SK-N-SH (cell line): ENCODE results near the gene ACADS. TPM values are rescaled to one million over a fixed set of nuclear protein-coding genes. Genes with fewer than 3 reads are reported as not detected.

Source experiments
- CTCF ChIA-PET: fragments of 300-600, 350-600 bp; formaldehyde crosslinking; extraction: SDS; loops from one replicate; lab custom pipeline; 2021; lab: Yijun Ruan, JAX
- POLR2A ChIA-PET: fragments of 350-600 bp; sonication (Branson Sonifier 250); formaldehyde crosslinking; extraction: SDS; loops from one replicate; lab custom pipeline; 2020; ENCODE audit warnings: antibody characterized with exemption, inconsistent platforms; lab: Yijun Ruan, JAX
- DNase-seq: peaks from one replicate; pipeline ENCODE4 v3.0.0; 2012
- H2AFZ ChIP-seq: fragments of 200-600 bp; sonication (generic); 2 replicates; pipeline ENCODE4 v1.8.1; 2016; ENCODE audit warnings: antibody characterized with exemption, mild to moderate bottlenecking, low read depth
- H3F3A ChIP-seq: fragments of 200-600 bp; sonication (generic); replicated peaks from 2 replicates; pipeline ENCODE3; 2016; ENCODE audit warnings: antibody characterized with exemption, mild to moderate bottlenecking; ENCODE audit not compliant: insufficient read depth
- H3K27ac ChIP-seq, 2 experiments: fragments of 200-500 bp in 1 of 2; fragments of 200-600 bp in 1 of 2; sonication (Bioruptor generic) in 1 of 2; sonication (generic), shearing (Covaris generic) in 1 of 2; 2 replicates each; pipeline versions ENCODE4 v1.5.1 to v1.6.1; 2014 to 2016; ENCODE audit warnings: low read depth in 2 of 2, inconsistent platforms in 1 of 2, low read length in 1 of 2, mild to moderate bottlenecking in 1 of 2, mixed read lengths in 1 of 2
- H3K27me3 ChIP-seq: fragments of 200-600 bp; sonication (generic), shearing (Covaris generic); 2 replicates; pipeline ENCODE4 v1.6.1; 2016; ENCODE audit warnings: mixed run types; ENCODE audit not compliant: insufficient read depth
- H3K36me3 ChIP-seq, 2 experiments: fragments of 200-500 bp in 1 of 2; fragments of 200-600 bp in 1 of 2; sonication (Bioruptor generic) in 1 of 2; sonication (generic) in 1 of 2; replicated peaks in 1 of 2; 2 replicates each; pipeline versions ENCODE3 to v1.5.1; 2014 to 2016; ENCODE audit warnings: low read length in 1 of 2, mild to moderate bottlenecking in 1 of 2; ENCODE audit not compliant: insufficient read depth in 2 of 2, control insufficient read depth in 1 of 2
- H3K4me1 ChIP-seq, 2 experiments: fragments of 200-500 bp in 1 of 2; fragments of 200-600 bp in 1 of 2; sonication (Bioruptor generic) in 1 of 2; sonication (generic), shearing (Covaris generic) in 1 of 2; 2 replicates each; pipeline versions ENCODE4 v1.5.1 to v1.6.1; 2014 to 2016; ENCODE audit warnings: low read depth in 1 of 2, low read length in 1 of 2, mixed run types in 1 of 2; ENCODE audit not compliant: insufficient read depth in 2 of 2, control insufficient read depth in 1 of 2
- H3K4me2 ChIP-seq: fragments of 200-600 bp; sonication (generic), shearing (Covaris generic); 2 replicates; pipeline ENCODE4 v1.6.1; 2017; ENCODE audit warnings: mixed run types
- H3K4me3 ChIP-seq, 2 experiments: fragments of 200-500 bp in 1 of 2; fragments of 200-600 bp in 1 of 2; sonication (Bioruptor generic) in 1 of 2; sonication (generic), shearing (Covaris generic) in 1 of 2; 2 replicates each; pipeline versions ENCODE4 v1.5.1 to v1.8.1; 2014 to 2016; ENCODE audit warnings: low read depth in 2 of 2, inconsistent platforms in 1 of 2, low read length in 1 of 2, mild to moderate bottlenecking in 1 of 2, mixed read lengths in 1 of 2, moderate library complexity in 1 of 2
- H3K79me2 ChIP-seq: fragments of 200-600 bp; sonication (generic); 2 replicates; pipeline ENCODE4 v1.8.1; 2017; ENCODE audit warnings: mild to moderate bottlenecking; ENCODE audit not compliant: insufficient read depth
- H3K9ac ChIP-seq: fragments of 200-600 bp; sonication (generic); 2 replicates; pipeline ENCODE4 v1.6.1; 2017; ENCODE audit warnings: mixed run types
- H3K9me2 ChIP-seq: fragments of 200-600 bp; sonication (generic); 2 replicates; pipeline ENCODE4 v1.6.1; 2017; ENCODE audit warnings: mixed run types
- H3K9me3 ChIP-seq: fragments of 200-600 bp; sonication (generic); 2 replicates; pipeline ENCODE4 v1.6.1; 2017; ENCODE audit warnings: mixed run types, mild to moderate bottlenecking, moderate library complexity
- H4K20me1 ChIP-seq: fragments of 200-600 bp; sonication (generic); 2 replicates; pipeline ENCODE4 v1.6.1; 2017; ENCODE audit warnings: mild to moderate bottlenecking, mixed run types; ENCODE audit not compliant: insufficient read depth
- ELF1 ChIP-seq: IDR thresholded peaks from 2 replicates; pipeline ENCODE4 v1.4.0; 2012
- EP300 ChIP-seq, 2 experiments: IDR thresholded peaks; 2 replicates each; pipeline versions ENCODE4 v1.4.0 to v1.6.1; 2012; ENCODE audit warnings: borderline replicate concordance in 1 of 2, low read depth in 1 of 2, low read length in 1 of 2
- GABPA ChIP-seq: IDR thresholded peaks from 2 replicates; pipeline ENCODE4 v1.4.0; 2012; ENCODE audit warnings: low read depth, mild to moderate bottlenecking
- JUND ChIP-seq: IDR thresholded peaks from 2 replicates; pipeline ENCODE4 v1.4.0; 2012
- NFIC ChIP-seq: IDR thresholded peaks from 2 replicates; pipeline ENCODE4 v1.4.0; 2012; ENCODE audit warnings: borderline replicate concordance
- POLR2AphosphoS5 ChIP-seq: IDR thresholded peaks from 2 replicates; pipeline ENCODE4 v1.6.1; 2012; ENCODE audit warnings: low read depth, low read length
- SMC3 ChIP-seq: IDR thresholded peaks from 2 replicates; pipeline ENCODE4 v1.6.1; 2012; ENCODE audit warnings: low read depth, low read length, improper control_type of control experiment
- TCF12 ChIP-seq: IDR thresholded peaks from 2 replicates; pipeline ENCODE4 v1.4.0; 2012
- TEAD4 ChIP-seq: IDR thresholded peaks from 2 replicates; pipeline ENCODE4 v1.4.0; 2012; ENCODE audit warnings: mild to moderate bottlenecking, borderline replicate concordance; ENCODE audit not compliant: insufficient read depth
- WGBS: methylation state at CpG from one replicate; pipeline ENCODE4 v1.1.6; 2017; ENCODE audit warnings: low lambda C conversion rate; 5-methylcytosine and 5-hydroxymethylcytosine counted together
- polyA plus RNA-seq, 3 experiments: library from polyadenylated mRNA; depleted of rRNA; stranded (reverse); fragments of >200 nt; gene quantifications; 2 replicates each; pipeline ENCODE4 v1.2.3, GENCODE V29; 2012
- TF ChIP-seq, protein P1 (sequence below): fragments of 150-350 bp; IDR thresholded peaks from 2 replicates; pipeline ENCODE4 v1.6.1; 2017; ENCODE audit warnings: antibody characterized with exemption, low read length, low read depth, borderline replicate concordance
- TF ChIP-seq, protein P2 (sequence below): fragments of 200-600 bp; sonication (generic); IDR thresholded peaks from 2 replicates; pipeline ENCODE4 v1.6.1; 2017; ENCODE audit warnings: antibody characterized with exemption, mild to moderate bottlenecking, moderate library complexity
- TF ChIP-seq, protein P3 (sequence below): IDR thresholded peaks from 2 replicates; pipeline ENCODE4 v1.4.0; 2012; ENCODE audit warnings: low read depth, borderline replicate concordance
- TF ChIP-seq, protein P4 (sequence below): IDR thresholded peaks from 2 replicates; pipeline ENCODE4 v1.6.1; 2012; ENCODE audit warnings: mild to moderate bottlenecking, low read depth, low read length, moderate library complexity

The ACADS gene
- polyA plus RNA-seq, 1 of the 3 experiments (the other 2 are of a cell fraction), result 4.9 TPM

DNA sequence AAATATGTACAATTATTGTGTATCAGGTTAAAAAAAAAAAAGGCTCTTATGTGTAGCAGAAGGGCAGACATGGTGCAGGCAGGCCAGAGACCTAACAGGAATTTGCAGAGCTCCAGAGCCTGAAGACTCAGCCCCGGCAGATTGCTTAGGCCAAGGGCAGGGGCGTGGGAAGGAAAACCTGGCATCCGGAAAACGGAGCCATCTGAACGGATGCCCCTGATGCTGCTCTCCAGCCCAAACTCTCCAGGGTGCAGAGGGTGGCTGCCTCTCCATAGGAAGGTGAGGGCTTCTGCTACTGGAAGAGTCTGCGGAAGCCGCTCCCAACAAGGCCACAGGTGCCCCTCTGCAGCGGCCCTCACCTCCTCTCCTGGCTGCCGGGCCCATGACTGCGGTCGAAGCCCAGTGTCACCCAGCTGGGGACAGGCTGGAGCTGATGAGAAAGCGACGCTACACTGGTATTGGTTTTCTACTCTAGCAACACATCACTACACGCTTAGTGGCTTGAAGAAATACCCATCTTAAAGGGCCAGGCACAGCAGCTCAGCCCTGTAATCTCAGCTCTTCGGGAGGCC lies 19.4 kb downstream of the ACADS start:
- Histone ChIP-seq H3K9me2 (no peaks in the 10 kb centered on the region), H3K79me2 (no peaks in the 10 kb centered on the region), H2AFZ (no peak overlapping the region), H3F3A (no peaks in the 10 kb centered on the region), H3K4me1 (peaks cover 0 to 2% of the 10 kb centered on the region in 2 experiments; a peak in 1 of 4 replicates), H4K20me1 (no peaks in the 10 kb centered on the region), H3K4me2 (no peak overlapping the region), H3K36me3 (no peaks in the 10 kb centered on the region), H3K27me3 (no peaks in the 10 kb centered on the region), H3K27ac (no peak overlapping the region), H3K4me3 (no peak overlapping the region), H3K9me3 (no peaks in the 10 kb centered on the region), H3K9ac (no peak overlapping the region)
- POLR2A ChIA-PET, result interaction anchor here (0.6 kb wide), 1 partner anchor 10 kb away, joined by 8 read pairs; no protein-coding TSS in a partner anchor
- 82% methylated on average over 12 of the region's 15 CpGs for WGBS
- CTCF ChIA-PET, result no interaction called here
- TF ChIP-seq JUND (no peak), GABPA (no peak), TEAD4 (no peak)
- TF ChIP-seq, protein P1, sequence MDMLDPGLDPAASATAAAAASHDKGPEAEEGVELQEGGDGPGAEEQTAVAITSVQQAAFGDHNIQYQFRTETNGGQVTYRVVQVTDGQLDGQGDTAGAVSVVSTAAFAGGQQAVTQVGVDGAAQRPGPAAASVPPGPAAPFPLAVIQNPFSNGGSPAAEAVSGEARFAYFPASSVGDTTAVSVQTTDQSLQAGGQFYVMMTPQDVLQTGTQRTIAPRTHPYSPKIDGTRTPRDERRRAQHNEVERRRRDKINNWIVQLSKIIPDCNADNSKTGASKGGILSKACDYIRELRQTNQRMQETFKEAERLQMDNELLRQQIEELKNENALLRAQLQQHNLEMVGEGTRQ, result no peak
- DNase-seq, result no peak

DNA sequence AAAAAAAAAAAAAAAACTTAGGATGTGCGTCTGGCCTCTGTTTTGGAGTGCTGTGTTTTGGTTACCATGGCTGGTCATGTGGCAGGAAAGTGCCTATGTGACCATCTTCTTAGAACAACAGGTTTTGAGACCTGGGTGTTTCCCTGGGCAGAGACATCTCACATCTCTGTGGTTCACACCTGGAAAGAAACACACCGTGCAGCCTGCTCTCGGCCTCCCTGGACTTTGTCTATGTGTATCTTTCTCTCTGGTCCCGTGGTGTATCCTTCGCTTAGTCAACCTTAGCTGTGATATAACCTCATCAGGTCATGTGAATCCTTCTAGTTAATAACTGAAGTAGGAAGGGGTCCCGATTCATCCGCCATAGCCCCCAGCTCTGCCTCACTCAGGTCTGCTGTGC lies 22.6 kb downstream of the ACADS start:
- H3K36me3 ChIP-seq, result no peaks in the 10 kb centered on the region
- H3K4me3 ChIP-seq, result no peak overlapping the region
- no peak overlapping the region for H3K27ac ChIP-seq
- H3K9me2 ChIP-seq, result no peaks in the 10 kb centered on the region
- no peak overlapping the region for H3K4me2 ChIP-seq
- DNase-seq, result no peak
- H3F3A ChIP-seq, result no peaks in the 10 kb centered on the region
- CTCF ChIA-PET, result interaction anchor here (1.4 kb wide), 1 partner anchor 99 kb away, joined by 5 read pairs; no protein-coding TSS in a partner anchor
- no peaks in the 10 kb centered on the region for H4K20me1 ChIP-seq
- H3K79me2 ChIP-seq, result no peaks in the 10 kb centered on the region
- H3K4me1 ChIP-seq, result peaks cover 0 to 2% of the 10 kb centered on the region in 2 experiments; a peak in 1 of 4 replicates
- POLR2A ChIA-PET, result no interaction called here
- H2AFZ ChIP-seq, result no peak overlapping the region
- no peaks in the 10 kb centered on the region for H3K27me3 ChIP-seq
- TF ChIP-seq, protein P2, sequence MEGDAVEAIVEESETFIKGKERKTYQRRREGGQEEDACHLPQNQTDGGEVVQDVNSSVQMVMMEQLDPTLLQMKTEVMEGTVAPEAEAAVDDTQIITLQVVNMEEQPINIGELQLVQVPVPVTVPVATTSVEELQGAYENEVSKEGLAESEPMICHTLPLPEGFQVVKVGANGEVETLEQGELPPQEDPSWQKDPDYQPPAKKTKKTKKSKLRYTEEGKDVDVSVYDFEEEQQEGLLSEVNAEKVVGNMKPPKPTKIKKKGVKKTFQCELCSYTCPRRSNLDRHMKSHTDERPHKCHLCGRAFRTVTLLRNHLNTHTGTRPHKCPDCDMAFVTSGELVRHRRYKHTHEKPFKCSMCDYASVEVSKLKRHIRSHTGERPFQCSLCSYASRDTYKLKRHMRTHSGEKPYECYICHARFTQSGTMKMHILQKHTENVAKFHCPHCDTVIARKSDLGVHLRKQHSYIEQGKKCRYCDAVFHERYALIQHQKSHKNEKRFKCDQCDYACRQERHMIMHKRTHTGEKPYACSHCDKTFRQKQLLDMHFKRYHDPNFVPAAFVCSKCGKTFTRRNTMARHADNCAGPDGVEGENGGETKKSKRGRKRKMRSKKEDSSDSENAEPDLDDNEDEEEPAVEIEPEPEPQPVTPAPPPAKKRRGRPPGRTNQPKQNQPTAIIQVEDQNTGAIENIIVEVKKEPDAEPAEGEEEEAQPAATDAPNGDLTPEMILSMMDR, result no peak
- TF ChIP-seq TCF12 (no peak), ELF1 (no peak), JUND (no peak), SMC3 (no peak), EP300 (IDR thresholded peaks at IDR 0.05; ENCODE audit: borderline replicate concordance in 1 of 2, low read depth in 1 of 2, low read length in 1 of 2) (no peak), POLR2AphosphoS5 (no peak), NFIC (no peak)
- TF ChIP-seq, protein P3, sequence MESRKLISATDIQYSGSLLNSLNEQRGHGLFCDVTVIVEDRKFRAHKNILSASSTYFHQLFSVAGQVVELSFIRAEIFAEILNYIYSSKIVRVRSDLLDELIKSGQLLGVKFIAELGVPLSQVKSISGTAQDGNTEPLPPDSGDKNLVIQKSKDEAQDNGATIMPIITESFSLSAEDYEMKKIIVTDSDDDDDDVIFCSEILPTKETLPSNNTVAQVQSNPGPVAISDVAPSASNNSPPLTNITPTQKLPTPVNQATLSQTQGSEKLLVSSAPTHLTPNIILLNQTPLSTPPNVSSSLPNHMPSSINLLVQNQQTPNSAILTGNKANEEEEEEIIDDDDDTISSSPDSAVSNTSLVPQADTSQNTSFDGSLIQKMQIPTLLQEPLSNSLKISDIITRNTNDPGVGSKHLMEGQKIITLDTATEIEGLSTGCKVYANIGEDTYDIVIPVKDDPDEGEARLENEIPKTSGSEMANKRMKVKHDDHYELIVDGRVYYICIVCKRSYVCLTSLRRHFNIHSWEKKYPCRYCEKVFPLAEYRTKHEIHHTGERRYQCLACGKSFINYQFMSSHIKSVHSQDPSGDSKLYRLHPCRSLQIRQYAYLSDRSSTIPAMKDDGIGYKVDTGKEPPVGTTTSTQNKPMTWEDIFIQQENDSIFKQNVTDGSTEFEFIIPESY, result no peak
- TF ChIP-seq, protein P4, sequence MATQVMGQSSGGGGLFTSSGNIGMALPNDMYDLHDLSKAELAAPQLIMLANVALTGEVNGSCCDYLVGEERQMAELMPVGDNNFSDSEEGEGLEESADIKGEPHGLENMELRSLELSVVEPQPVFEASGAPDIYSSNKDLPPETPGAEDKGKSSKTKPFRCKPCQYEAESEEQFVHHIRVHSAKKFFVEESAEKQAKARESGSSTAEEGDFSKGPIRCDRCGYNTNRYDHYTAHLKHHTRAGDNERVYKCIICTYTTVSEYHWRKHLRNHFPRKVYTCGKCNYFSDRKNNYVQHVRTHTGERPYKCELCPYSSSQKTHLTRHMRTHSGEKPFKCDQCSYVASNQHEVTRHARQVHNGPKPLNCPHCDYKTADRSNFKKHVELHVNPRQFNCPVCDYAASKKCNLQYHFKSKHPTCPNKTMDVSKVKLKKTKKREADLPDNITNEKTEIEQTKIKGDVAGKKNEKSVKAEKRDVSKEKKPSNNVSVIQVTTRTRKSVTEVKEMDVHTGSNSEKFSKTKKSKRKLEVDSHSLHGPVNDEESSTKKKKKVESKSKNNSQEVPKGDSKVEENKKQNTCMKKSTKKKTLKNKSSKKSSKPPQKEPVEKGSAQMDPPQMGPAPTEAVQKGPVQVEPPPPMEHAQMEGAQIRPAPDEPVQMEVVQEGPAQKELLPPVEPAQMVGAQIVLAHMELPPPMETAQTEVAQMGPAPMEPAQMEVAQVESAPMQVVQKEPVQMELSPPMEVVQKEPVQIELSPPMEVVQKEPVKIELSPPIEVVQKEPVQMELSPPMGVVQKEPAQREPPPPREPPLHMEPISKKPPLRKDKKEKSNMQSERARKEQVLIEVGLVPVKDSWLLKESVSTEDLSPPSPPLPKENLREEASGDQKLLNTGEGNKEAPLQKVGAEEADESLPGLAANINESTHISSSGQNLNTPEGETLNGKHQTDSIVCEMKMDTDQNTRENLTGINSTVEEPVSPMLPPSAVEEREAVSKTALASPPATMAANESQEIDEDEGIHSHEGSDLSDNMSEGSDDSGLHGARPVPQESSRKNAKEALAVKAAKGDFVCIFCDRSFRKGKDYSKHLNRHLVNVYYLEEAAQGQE, result no peak
- TF ChIP-seq, all 33 proteins: peak for 0
- no peak overlapping the region for H3K9ac ChIP-seq
- H3K9me3 ChIP-seq, result no peaks in the 10 kb centered on the region
- WGBS, result 90% methylated on average over 7 of the region's 7 CpGs
